ENCODE results near the gene PDK2.

Gene PDK2

GRCh38 chr17:50152736-50153135 is 57.6 kb downstream of the PDK2 start:
- DNase-seq, result no peak

GRCh38 chr17:50153650-50154575 is 58.8 kb downstream of the PDK2 start:
- no peak for DNase-seq

DNA sequence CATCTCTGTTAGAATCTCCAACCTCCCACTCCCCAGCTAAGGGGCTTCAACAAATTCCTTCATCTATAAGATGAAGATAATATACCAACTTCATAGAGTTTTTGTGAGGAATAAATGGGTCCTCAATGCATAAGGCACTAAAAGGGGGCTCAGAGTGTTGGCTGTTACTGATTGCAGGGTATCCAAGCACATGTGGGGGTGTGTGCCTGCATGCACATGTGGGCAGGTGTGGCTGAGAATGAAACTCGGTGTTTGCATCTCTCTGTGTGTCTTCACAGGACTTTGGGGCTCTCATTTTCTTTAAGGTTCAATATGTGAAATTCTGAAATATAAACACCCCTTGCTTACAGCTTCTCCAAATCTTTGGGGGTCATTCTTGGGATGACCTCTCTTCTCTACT is 59.5 kb downstream of the PDK2 start:
- no peak for DNase-seq

- DNase-seq, result no peak
Observed at GRCh38 chr17:50155115-50155819, 60.1 kb downstream of the PDK2 start.

GRCh38 chr17:50157891-50158290 is 62.7 kb downstream of the PDK2 start:
- DNase-seq, result no peak

DNA sequence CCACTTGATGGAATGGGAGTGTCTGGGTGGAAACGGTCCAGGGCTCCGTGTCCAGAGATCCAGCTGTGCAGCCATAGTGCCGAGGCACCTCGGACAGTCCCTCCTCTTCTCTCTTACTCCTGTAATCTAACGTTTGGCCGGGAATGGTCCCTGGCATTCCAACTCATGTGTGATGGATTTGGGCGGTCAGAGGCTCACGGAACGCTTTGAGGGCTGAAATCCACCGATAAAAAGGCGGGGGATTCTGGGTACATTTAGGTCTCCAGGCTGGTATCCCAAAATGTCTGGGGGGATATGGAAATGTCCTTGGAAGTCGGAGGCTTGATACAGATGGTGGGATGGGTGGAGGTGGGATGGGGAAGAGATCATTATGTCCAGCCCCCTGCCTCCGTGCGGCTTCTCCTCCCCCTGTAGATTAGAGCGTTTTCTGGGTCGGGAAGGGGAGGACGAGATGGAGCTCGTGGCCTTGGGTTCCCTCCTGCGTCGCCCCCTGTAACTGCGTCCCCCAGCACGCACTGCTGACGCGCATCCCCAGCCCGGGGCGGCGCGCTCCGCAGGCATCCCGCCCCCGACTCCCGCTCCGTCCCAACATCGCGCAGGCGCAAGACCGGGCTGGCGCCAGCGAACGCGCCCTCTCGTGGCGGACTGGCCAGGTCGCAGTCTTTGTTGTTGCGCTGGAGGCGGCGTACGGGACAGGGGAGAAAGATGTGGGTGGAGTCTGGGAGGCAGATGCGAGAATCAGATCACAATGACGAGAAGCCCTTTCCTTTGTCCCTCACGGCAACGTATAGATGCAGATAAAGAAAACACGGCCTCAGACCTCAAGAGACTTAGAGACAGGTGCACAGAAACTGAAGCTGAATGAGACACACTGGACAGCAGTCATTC is 66.1 kb downstream of the PDK2 start:
- DNase-seq, result peak; percentile 92
